ENCODE measurements around the gene SS18L1.

The SS18L1 gene

DNA sequence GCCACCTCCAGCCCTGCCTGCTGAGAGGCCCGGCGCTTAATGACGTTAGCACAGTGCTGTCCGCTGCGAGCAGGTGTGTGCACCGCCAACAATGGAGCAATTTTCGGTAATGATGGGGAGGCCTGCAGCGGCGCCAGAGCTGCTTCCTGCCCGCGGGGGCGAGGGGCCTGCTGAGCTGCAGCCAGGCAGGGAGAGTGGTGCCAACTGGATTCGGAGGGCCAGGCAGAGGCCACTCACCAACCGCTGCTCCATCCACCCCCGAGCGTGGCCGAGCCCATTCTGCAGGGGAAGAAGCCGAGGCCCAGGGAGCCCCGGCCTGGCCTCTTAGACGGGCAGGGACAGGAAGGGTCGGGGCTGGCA is 66.9 kb downstream of the SS18L1 start:
- no peaks in the 10 kb centered on the region for H3K36me3 ChIP-seq (ENCODE audit: insufficient read depth, low read length)
- TF ChIP-seq EZH2phosphoT487 (IDR thresholded peaks at IDR 0.05; ENCODE audit: borderline replicate concordance): no peak
- TF ChIP-seq, protein P1, sequence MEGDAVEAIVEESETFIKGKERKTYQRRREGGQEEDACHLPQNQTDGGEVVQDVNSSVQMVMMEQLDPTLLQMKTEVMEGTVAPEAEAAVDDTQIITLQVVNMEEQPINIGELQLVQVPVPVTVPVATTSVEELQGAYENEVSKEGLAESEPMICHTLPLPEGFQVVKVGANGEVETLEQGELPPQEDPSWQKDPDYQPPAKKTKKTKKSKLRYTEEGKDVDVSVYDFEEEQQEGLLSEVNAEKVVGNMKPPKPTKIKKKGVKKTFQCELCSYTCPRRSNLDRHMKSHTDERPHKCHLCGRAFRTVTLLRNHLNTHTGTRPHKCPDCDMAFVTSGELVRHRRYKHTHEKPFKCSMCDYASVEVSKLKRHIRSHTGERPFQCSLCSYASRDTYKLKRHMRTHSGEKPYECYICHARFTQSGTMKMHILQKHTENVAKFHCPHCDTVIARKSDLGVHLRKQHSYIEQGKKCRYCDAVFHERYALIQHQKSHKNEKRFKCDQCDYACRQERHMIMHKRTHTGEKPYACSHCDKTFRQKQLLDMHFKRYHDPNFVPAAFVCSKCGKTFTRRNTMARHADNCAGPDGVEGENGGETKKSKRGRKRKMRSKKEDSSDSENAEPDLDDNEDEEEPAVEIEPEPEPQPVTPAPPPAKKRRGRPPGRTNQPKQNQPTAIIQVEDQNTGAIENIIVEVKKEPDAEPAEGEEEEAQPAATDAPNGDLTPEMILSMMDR (conservative IDR thresholded peaks at IDR 0.05; ENCODE audit: low read length): no peak
- no peak overlapping the region for H2AFZ ChIP-seq (ENCODE audit: low read length)
- H3K9me2 ChIP-seq (replicated peaks; ENCODE audit: low read depth, low read length): no peaks in the 10 kb centered on the region
- H3K4me1 ChIP-seq (ENCODE audit: insufficient read depth, low read length, poor library complexity, severe bottlenecking): peaks cover 3% of the 10 kb centered on the region
- H3F3A ChIP-seq (ENCODE audit: low read depth): no peaks in the 10 kb centered on the region
- H3K27me3 ChIP-seq (ENCODE audit: insufficient read depth, low read length, poor library complexity, severe bottlenecking): no peaks in the 10 kb centered on the region
- H3K79me2 ChIP-seq (ENCODE audit: insufficient read depth, low read length): peaks cover 7% of the 10 kb centered on the region; the same call in 1 of the 2 replicates
- no peaks in the 10 kb centered on the region for H4K20me1 ChIP-seq (ENCODE audit: insufficient read depth, low read length, poor library complexity, severe bottlenecking)
- no peaks in the 10 kb centered on the region for H3K9me3 ChIP-seq (ENCODE audit: insufficient read depth, low read depth, low read length)
- no peak overlapping the region for H3K9ac ChIP-seq (ENCODE audit: low read depth, low read length, poor library complexity, severe bottlenecking)
- no peak overlapping the region for H3K4me3 ChIP-seq (ENCODE audit: low read length, poor library complexity, severe bottlenecking)
- no peak overlapping the region for H3K4me2 ChIP-seq (ENCODE audit: low read depth, low read length, poor library complexity, severe bottlenecking)

DNA sequence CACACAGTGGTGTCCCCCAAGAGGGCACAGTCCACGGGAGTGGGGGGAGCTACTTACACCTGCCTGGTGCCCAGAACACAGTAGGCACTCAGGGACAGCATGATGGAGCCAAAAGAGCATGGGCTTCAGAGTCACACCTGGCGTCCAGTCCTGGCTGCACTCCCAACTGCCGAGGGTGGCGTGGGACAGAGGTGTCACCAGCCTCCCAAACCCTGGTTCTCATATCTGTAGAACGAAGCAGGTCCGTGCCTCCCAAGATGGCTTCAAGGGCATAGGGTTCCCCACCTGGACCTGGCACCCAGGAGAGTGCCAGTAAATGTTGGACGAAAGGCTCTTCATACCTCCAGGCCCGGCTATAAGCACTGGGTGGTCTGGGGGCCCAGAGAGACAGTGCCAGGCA is 67.6 kb downstream of the SS18L1 start:
- H3K9me3 ChIP-seq (ENCODE audit: insufficient read depth, low read depth, low read length): no peaks in the 10 kb centered on the region
- no peaks in the 10 kb centered on the region; the same call in 1 of the 2 replicates for H3K79me2 ChIP-seq (ENCODE audit: insufficient read depth, low read length)
- no peak overlapping the region for H3K4me2 ChIP-seq (ENCODE audit: low read depth, low read length, poor library complexity, severe bottlenecking)
- H3K4me1 ChIP-seq (ENCODE audit: insufficient read depth, low read length, poor library complexity, severe bottlenecking): no peaks in the 10 kb centered on the region
- H3K36me3 ChIP-seq (ENCODE audit: insufficient read depth, low read length): no peaks in the 10 kb centered on the region
- no peak overlapping the region for H3K4me3 ChIP-seq (ENCODE audit: low read length, poor library complexity, severe bottlenecking)
- H4K20me1 ChIP-seq (ENCODE audit: insufficient read depth, low read length, poor library complexity, severe bottlenecking): no peaks in the 10 kb centered on the region
- no peak overlapping the region for H3K9ac ChIP-seq (ENCODE audit: low read depth, low read length, poor library complexity, severe bottlenecking)
- no peak overlapping the region for H2AFZ ChIP-seq (ENCODE audit: low read length)
- TF ChIP-seq EZH2phosphoT487 (IDR thresholded peaks at IDR 0.05; ENCODE audit: borderline replicate concordance): no peak
- TF ChIP-seq, protein P1 (conservative IDR thresholded peaks at IDR 0.05; ENCODE audit: low read length): no peak
- H3K27me3 ChIP-seq (ENCODE audit: insufficient read depth, low read length, poor library complexity, severe bottlenecking): no peaks in the 10 kb centered on the region
- H3F3A ChIP-seq (ENCODE audit: low read depth): no peaks in the 10 kb centered on the region
- H3K9me2 ChIP-seq (replicated peaks; ENCODE audit: low read depth, low read length): no peaks in the 10 kb centered on the region

DNA sequence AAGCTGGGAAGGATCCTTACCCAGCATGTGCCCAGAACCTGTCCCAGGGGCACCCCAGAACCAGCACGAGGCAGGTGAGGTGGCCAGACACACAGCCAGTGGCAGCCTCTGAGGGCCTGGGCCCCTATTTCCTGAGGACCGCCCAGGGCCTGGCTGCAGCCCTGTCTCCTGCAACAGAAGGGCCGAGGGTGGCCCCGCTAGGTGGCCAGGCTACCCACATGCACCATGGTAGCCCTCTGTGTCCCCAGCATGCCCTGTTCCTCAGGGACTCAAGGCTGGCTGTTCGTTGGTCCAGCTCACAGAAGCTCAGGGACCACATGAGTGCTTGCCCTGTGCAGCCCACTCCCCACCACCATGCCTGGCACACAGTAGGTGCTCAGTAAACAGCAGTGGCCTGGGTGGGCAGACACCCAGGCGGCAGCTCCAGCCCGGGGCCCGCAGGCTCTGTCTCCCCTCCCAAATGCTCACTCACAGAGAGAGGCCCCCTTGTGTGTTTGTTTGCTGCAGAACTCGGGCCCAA is 68.3 kb downstream of the SS18L1 start:
- Histone ChIP-seq H3K4me3 (ENCODE audit: low read length, poor library complexity, severe bottlenecking) (no peak overlapping the region), H3K27me3 (ENCODE audit: insufficient read depth, low read length, poor library complexity, severe bottlenecking) (no peaks in the 10 kb centered on the region), H3K79me2 (ENCODE audit: insufficient read depth, low read length) (no peaks in the 10 kb centered on the region), H3F3A (ENCODE audit: low read depth) (no peaks in the 10 kb centered on the region), H3K4me2 (ENCODE audit: low read depth, low read length, poor library complexity, severe bottlenecking) (no peak overlapping the region), H3K9me3 (ENCODE audit: insufficient read depth, low read depth, low read length) (no peaks in the 10 kb centered on the region), H2AFZ (ENCODE audit: low read length) (no peak overlapping the region), H3K9ac (ENCODE audit: low read depth, low read length, poor library complexity, severe bottlenecking) (no peak overlapping the region), H4K20me1 (ENCODE audit: insufficient read depth, low read length, poor library complexity, severe bottlenecking) (no peaks in the 10 kb centered on the region), H3K36me3 (ENCODE audit: insufficient read depth, low read length) (no peaks in the 10 kb centered on the region), H3K9me2 (replicated peaks; ENCODE audit: low read depth, low read length) (no peaks in the 10 kb centered on the region), H3K4me1 (ENCODE audit: insufficient read depth, low read length, poor library complexity, severe bottlenecking) (no peaks in the 10 kb centered on the region)
- no peak for TF ChIP-seq EZH2phosphoT487 (IDR thresholded peaks at IDR 0.05; ENCODE audit: borderline replicate concordance)
- TF ChIP-seq, protein P1 (conservative IDR thresholded peaks at IDR 0.05; ENCODE audit: low read length): no peak
